ENCODE results near the gene PTPN22. TPM values are rescaled to one million over a fixed set of nuclear protein-coding genes. Genes with fewer than 3 reads are reported as not detected.
A peak's percentile ranks its signal among the peaks of the same experiment; 100 is the strongest.

Gene PTPN22
- total RNA-seq, 3 donors from 2014 or later (not counting 1 experiment from before 2014, with no cell fraction given), result 98.4 to 122 (median 104) TPM

DNA sequence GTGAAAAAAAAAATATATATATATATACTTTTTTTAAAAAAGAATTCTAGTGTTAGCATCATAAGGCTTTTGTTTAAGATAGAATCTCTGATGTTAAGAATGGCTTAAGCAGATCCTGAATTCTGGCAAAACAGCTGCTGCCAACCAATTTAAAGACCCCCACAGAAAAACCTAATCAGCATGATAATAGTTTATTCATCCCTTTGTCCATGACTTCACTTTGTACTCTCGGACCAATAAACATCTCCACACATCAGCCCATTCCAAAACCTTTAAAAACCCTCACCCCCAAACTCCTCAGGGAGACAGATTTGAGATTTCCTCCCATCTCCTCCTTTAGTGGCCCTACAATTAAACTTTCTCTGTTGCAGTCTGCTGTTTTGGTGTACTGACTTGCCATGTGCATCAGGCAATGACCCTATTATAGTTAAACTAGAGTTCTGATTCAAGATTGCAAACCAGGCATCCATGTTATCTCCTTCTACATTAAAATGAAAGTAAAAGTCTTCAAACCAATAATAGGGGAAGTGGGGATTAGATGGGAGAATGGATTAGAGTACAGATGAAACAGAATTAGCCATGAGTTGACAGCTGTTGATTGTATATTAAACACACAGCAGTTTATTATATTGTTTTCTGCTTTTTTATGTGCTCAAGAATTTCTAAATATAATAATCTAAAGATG is 102.5 kb downstream of the PTPN22 start:
- peaks cover 41% of the 10 kb centered on the region for H3K36me3 ChIP-seq (ENCODE audit: control insufficient read depth, insufficient read depth, low read length)
- peaks cover 7% of the 10 kb centered on the region for H3K36me3 Mint-ChIP-seq
- no peak for ATAC-seq

DNA sequence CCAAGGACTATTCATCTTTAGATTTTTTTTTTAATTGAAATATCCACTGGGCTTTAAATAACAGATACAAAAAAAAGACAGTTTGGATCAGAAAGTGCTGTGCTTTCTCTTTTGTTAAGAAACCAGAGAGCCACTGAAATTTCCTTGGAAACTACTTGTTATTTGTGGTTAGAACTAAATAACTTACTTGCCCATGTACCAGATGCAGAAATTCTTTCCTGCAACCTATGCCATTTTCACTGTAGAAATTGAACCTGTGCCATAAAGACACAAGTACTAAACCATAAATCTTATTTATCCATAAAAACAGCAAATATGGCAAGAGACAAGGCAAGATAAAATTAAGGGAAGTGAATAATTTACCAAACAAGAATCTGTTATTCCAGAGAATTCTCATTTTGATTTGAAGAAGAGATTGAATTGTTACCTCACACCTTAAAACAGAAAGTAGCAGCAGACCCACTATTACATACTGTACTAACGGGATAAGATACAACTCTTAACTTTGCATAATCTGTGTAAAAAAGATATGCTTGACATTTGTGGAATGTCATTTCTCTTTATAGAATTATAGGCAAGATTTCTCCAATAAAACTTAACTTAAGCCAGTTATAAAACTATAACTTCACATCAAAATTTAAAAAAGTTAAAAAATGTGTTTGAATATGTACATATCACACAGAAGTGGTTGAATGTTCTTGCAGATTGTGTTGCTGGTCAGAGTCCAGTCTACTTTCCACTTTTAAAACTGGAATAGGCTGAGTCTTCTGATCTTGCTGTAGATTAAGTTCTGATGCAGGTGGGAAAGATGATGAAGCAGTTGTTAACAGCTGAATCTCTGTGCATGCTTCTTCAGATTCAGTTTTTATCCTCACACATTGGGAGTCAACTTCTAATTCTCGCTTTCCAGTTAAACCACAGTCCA is 105.9 kb downstream of the PTPN22 start:
- no peaks in the 10 kb centered on the region for H3K9me3 Mint-ChIP-seq
- intact Hi-C loops (cut with micrococcal nuclease), result loop anchor here (10.0 kb wide), 1 partner anchor 691 kb away; the partner anchor contains the start of gene LRIG2
- no peaks in the 10 kb centered on the region for H3K9me3 ChIP-seq (ENCODE audit: control insufficient read depth, insufficient read depth, low read length)

More for the DNA sequence above, 102.5 kb downstream of the PTPN22 start:
- Mint-ChIP-seq H3K27me3 (ENCODE audit: low read depth in 2 of 2) (no peaks in the 10 kb centered on the region), H3K9me3 (no peaks in the 10 kb centered on the region), H3K27ac (peak overlapping the region; percentile 16 to 63), H3K4me1 (peaks cover 20 to 25% of the 10 kb centered on the region in 2 donors), H3K4me3 (no peak overlapping the region)
- TF ChIP-seq CTCF (IDR thresholded peaks at IDR 0.05), result no peak
- intact Hi-C loops (cut with micrococcal nuclease), result loop anchor here (10.0 kb wide), 1 partner anchor 694 kb away; the partner anchor contains the start of gene LRIG2
- WGBS (ENCODE audit: insufficient coverage), result 56% methylated on average over 1 of the region's 1 CpG
- H3K4me1 ChIP-seq (ENCODE audit: control insufficient read depth, insufficient read depth, low read length), result no peaks in the 10 kb centered on the region
- H3K4me3 ChIP-seq (ENCODE audit: low read length), result no peak overlapping the region
- no peaks in the 10 kb centered on the region for H3K9me3 ChIP-seq (ENCODE audit: control insufficient read depth, insufficient read depth, low read length)
- H3K27me3 ChIP-seq (ENCODE audit: control insufficient read depth, insufficient read depth, low read length), result no peaks in the 10 kb centered on the region
- H3K27ac ChIP-seq (ENCODE audit: low read length), result no peak overlapping the region
- DNase-seq, result no peak

More for the DNA sequence above, 105.9 kb downstream of the PTPN22 start:
- H3K27me3 ChIP-seq (ENCODE audit: control insufficient read depth, insufficient read depth, low read length), result no peaks in the 10 kb centered on the region
- H3K4me3 ChIP-seq (ENCODE audit: low read length), result no peak overlapping the region
- ATAC-seq (no peak), DNase-seq (no peak)
- H3K36me3 ChIP-seq (ENCODE audit: control insufficient read depth, insufficient read depth, low read length), result peaks cover 38% of the 10 kb centered on the region
- WGBS (ENCODE audit: insufficient coverage), result 100% methylated on average over 1 of the region's 2 CpGs
- peaks cover 16 to 17% of the 10 kb centered on the region in 2 donors for H3K4me1 Mint-ChIP-seq
- H3K27ac ChIP-seq (ENCODE audit: low read length), result no peak overlapping the region
- H3K27me3 Mint-ChIP-seq (ENCODE audit: low read depth in 2 of 2), result no peaks in the 10 kb centered on the region
- no peak overlapping the region for H3K4me3 Mint-ChIP-seq
- peaks cover 13% of the 10 kb centered on the region for H3K36me3 Mint-ChIP-seq
- TF ChIP-seq CTCF (IDR thresholded peaks at IDR 0.05), result no peak
- no peaks in the 10 kb centered on the region for H3K4me1 ChIP-seq (ENCODE audit: control insufficient read depth, insufficient read depth, low read length)
- H3K27ac Mint-ChIP-seq, result peak overlapping the region in 1 of 2 donors; percentile 54

Other genes starting within 250 kb of the PTPN22 start
- 10 to 100 TPM; 37.1 to 40.7 (median 40.6) TPM for gene PHTF1, start 112.2 kb downstream of the PTPN22 start, total RNA-seq
- gene RSBN1, start 59.2 kb downstream of the PTPN22 start, total RNA-seq, result 10 to 100 TPM; 30.1 to 37.9 (median 36.5) TPM
- 1 to 10 TPM in 2 of 3 donors, under 1 TPM in 1; 0.88 to 2.1 (median 1.5) TPM for gene BCL2L15, start 15.9 kb upstream of the PTPN22 start, total RNA-seq
- 10 to 100 TPM; 64.0 to 78.7 (median 77.6) TPM for gene AP4B1, start 33.1 kb upstream of the PTPN22 start, total RNA-seq
- gene DCLRE1B, start 33.6 kb upstream of the PTPN22 start, total RNA-seq, result 1 to 10 TPM; 5.5 to 6.8 (median 5.9) TPM
- 100 to 1,000 TPM; 238 to 283 (median 261) TPM for gene HIPK1, start 57.6 kb upstream of the PTPN22 start, total RNA-seq
- under 1 TPM in 1 of 3 donors, not detected in 2; 0.16 TPM for gene OLFML3, start 107.8 kb upstream of the PTPN22 start, total RNA-seq

Measured in natural killer cell (primary cell).